Adipose tissue (tissue), 3 donors: ENCODE data around the gene PSKH1. TPM values are rescaled to one million over a fixed set of nuclear protein-coding genes. Genes with fewer than 3 reads are reported as not detected.
"Not testable (repeated sequence)": the region's sequence is repeated elsewhere in the genome, so short reads cannot be mapped to it uniquely, and the experiment has no call there.

Experiments used
- H3K27ac ChIP-seq: one replicate; pipeline ENCODE4 v1.5.1; 2013; ENCODE audit warnings: low read depth, low read length
- WGBS, 3 donors: extraction: QIAGEN DNeasy Blood & Tissue Kit; methylation state at CpG; one replicate each; pipeline ENCODE4 v1.1.7; 2013; 5-methylcytosine and 5-hydroxymethylcytosine counted together
- polyA plus RNA-seq, 3 donors: library from polyadenylated mRNA; stranded (reverse); fragments of 200-250 nt; gene quantifications; one replicate each; pipeline ENCODE4 v1.2.3, GENCODE V29; 2013
- donor health status: healthy with polysubstance abuse.
- donor health status: Bipolar disorder and iron deficiency.
- donor health status: healthy.

The PSKH1 gene
- polyA plus RNA-seq, 3 donors, result 19.2 to 26.8 (median 23.5) TPM

DNA sequence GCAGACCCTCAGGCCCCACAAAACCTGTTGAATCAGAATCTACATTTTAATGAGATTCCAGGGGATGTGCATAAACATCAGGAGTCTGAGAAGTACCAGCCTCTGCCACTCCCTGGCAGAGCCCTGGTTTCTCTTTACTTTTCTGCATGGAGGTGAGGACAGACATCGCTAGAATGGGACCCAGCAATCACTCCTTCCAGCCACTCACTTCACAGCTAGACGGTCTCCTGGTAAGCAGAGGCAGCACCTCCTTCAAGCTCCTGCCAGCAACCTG is 22.4 kb downstream of the PSKH1 start:
- not testable (repeated sequence) for H3K27ac ChIP-seq
- WGBS, 3 donors, result 77 to 90% (median 81%) methylated on average over 2 of the region's 2 CpGs

DNA sequence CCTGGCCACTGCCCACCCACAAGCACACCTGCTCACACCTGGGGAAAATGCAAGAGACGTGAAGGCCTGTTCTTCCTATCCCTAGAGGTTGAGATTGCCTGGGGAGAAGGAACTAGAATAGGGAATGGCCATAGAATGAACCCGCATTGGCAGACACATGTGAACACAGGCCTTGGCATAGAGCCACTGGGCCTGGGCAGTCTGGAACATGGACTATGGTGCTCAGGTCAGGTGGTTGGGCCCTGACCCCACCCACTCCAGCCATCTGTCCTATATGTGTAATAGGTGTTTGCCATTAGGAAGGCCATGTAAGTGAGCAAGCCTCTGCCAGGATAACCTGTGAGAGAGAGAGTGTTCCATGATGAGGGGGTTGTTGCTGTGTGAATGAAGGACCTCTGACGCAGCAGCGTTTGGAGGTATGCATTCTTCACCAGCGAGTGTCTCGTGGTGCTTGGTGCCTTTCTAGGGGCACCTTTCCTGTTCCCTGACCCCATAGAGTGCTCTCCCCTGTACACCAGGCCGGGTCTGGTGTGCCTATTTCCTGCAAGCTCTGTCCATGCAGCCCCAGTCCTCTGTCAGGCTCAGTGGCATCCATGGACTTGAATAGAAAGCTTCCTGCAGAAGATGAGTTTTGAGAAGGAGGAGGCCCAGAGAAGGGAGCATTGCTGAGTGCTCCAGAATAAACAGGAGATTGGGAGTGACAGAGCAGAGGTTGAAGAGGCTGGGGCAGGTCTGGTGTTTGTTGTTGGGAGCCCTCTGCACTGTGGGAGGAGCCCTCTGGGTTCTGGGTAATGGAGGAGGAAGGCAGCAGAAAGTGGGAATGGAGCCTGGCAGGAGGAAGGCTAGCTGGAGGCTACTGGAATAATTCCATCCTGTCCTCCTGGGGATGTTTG is 23.0 kb downstream of the PSKH1 start:
- 71 to 84% (median 82%) methylated on average over 7 of the region's 7 CpGs for WGBS, 3 donors
- no peak overlapping the region for H3K27ac ChIP-seq

DNA sequence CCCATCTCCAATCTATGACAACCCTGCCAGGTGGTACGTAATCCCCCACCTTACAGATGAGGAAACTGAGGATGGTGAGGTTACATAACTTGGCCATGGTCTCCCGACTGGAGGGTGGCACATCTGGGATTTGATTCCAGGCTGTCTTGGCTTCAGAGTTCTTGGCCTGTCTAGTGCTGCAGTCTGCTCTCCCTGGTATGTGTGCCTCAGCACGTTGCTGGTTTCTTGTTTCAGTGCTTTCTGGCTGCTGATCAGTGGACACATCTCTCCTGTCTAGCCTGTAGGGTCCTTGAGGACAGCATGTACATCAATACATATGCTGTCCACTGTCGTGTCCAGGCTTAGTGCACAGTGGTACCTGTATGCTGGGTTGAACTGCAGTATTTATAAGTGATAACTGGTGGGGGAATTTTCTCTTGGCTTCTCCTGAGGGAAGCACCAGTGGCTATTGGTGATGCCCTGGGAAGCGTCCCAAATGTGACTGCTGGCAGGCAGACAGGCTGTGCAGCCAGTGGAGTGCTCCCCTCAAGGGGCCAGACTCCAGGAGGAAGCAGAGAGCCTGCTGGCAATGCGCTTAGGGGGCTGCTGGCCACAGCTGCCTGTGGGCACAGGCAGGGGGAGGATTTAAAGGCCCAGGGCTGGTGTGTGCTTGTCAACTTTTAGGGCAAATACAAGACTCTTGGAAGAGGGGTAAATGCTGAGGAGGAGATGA is 24.2 kb downstream of the PSKH1 start:
- H3K27ac ChIP-seq, result no peak overlapping the region
- WGBS, 3 donors, result 49 to 65% (median 55%) methylated on average over 6 of the region's 6 CpGs

DNA sequence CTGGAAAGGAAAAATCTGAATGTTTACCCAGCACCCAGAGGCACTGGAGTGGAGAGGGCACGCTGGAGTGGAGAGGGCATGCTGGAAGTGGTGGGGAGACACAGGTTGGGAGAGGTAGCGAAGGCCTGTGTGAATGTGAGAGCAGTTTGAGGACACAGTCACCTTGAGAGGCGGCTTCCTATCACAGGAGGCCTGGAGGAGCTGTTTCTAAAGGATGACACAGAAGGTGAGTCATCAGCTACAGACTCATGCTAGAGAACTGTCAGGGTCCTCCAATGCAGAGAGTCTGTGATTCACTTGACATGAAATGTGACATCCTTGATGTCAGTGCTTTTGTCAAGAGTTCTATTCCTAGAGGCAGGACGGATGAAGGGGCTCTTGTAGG is 24.8 kb downstream of the PSKH1 start:
- WGBS, 3 donors, result 81 to 91% (median 86%) methylated on average over 4 of the region's 4 CpGs
- H3K27ac ChIP-seq, result no peak overlapping the region

DNA sequence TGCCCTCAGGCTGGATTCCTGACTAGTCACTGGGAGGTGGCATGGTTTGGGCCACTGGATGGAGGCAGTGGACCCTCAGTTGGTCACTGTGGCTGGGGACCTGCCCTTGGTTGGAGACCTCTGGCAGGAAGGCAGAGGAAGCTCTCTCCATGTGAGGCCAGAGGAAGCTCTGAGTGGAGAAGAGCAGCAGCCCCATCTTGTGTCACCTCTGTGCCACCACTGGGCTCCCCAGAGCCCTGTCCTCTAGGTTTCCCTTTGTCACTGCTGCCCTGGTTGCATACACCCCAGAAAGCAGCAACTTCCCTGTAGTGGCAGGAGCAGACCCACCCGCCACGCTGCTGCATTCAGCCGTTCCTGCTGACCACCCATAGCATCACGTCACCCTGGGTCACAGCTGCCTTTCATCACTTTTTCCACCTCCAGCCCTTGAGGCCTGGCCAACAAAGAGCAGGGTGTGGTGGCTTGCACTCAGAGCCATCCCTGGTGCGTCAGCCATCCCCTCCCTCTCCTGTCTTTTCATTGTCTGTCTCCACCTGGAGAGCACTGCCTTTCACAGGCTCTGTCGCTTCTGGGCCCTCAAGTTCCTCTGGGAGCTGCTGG is 26.7 kb downstream of the PSKH1 start:
- no peak overlapping the region for H3K27ac ChIP-seq
- WGBS, 3 donors, result 70 to 87% (median 73%) methylated on average over 6 of the region's 6 CpGs

DNA sequence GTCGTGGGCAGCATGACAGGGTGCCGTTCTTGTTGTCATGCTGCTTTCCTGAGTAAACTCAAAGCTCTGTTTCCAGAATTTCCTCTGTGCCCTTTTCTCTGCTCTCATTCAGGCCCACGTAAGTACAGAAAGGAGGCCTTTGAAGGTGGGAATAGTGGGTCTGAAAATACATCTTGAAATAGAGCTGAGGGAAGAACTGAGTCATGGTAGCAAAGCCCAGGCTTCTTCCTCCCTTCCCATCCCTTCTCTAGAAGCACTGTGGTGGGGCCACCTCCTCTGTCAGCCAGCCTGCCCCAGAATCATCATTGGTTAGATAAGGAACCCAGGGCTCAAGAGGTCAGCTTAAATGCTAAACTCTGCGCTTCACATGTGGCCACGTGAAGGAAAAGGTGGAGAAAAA is 29.2 kb downstream of the PSKH1 start:
- 65 to 81% (median 71%) methylated on average over 5 of the region's 5 CpGs for WGBS, 3 donors
- H3K27ac ChIP-seq, result no peak overlapping the region

DNA sequence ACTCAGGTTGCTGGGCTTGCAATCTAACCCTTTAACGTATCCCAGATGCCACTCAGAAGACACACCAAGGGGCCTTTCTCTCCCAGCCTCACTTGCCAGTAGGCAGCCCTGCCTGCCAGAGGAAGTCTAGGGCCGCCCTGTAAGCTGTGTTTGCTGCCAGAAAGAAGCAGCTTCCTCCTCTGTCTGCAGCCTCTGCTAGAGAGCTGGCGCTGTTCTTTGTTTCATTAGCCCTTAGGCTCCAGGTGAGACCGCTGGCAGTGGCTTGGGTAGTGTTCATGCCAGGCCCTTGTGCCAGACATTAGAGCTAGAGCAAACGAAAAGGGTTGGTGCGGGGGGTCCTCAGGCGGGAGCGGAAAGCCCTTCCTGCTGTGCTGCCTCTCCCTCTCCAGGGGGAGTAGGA is 29.7 kb downstream of the PSKH1 start:
- no peak overlapping the region for H3K27ac ChIP-seq
- WGBS, 3 donors, result 66 to 82% (median 79%) methylated on average over 8 of the region's 8 CpGs

DNA sequence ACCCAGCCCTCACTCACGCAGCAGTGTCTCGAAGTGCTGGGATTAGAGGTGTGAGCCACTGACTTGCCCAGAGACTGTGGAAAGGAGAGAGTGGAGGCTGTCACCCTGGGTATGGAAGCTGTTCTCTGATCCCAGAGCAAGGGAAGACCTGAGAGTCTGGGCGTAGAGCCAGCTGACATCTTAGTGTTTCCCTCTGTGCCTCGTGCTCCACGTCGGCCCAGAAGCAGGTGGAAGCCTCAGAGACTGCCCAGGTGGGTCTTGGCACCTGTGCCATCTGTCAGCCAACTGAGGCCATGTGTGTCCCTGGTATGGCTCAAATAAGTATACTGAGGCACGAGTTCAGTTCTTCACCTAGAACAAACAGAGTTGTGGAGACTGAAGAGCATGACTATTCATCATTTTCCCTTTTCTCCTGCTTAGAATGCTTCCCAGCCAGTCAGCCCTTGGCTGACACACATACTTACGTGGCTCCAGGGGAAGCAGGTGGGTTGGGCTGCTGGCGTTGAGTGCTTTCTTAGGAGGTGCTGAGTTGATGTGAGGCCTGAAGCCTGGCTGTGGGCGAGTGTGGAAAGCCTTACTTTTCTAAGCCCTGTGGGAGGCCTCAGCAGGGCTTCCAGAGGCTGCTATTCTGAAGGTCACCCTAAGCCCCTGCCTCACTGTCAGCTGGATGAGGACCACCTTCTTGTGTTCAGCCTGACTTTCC is 30.5 kb downstream of the PSKH1 start:
- WGBS, 3 donors, result 54 to 79% (median 74%) methylated on average over 10 of the region's 10 CpGs
- no peak overlapping the region for H3K27ac ChIP-seq

DNA sequence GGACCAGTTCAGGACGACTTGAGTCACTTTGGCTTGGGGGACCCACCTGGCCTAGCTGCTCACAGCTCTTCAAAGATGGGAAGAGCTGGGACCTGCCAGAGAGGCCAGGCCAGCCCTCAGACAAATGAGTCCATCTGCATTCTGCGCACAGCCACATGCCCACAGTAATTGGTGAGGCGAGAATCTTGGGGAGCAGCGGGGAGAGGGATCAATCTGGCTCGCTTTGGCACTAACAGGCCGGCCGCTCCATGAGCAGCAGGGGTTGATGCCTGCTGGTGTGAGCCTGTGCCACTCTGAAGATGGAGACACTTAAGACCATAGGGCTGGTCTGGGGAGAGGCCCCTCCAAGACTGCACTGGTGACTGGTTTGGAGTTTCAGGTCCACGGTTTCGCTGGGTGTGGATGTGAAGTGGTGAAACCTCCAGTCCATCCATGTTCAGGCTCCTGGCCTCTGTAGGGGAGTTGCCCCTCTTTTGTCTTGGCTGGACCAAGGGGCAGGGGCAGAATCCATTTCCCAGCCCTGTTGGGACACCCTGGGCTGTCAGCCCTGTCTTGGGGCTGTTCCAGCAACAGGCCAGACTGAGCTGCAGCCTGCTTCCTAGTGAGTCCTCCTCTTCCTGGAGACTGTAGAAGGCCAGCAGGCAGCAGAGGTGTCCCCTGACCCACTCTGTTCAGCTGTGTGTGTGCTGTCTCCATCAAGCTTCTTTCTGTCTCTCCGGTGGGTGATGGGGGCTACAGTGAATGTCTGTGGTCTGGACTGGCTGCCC is 31.3 kb downstream of the PSKH1 start:
- no peak overlapping the region for H3K27ac ChIP-seq
- WGBS, 3 donors, result 87 to 93% (median 89%) methylated on average over 10 of the region's 10 CpGs

DNA sequence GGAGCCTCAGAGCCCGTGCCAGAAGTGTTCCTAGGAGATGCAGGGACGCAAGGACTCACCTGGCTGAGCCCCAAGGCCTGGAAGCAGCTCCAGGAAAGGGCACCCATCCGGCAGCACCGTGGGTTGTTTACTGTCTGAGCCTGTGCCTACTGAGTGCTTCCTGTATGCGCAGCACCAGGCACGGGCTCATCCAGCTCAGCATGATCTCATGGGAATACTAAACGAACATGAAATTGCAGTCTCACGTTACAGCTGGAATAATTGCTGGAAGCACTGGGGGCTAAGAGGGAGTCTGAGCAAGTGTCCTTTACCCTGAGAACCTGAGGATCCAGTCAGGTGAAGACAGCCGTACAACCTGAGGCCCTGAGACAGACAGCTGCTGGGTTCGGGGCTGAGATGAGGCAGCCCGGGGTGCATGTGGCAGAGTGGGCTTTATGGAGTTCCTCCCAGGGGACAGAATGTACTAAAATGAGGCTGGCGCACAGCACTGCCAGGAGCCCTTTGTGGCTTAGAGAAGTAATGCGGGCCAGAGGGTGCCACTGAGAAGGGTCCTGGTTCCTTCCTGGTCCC is 33.2 kb downstream of the PSKH1 start:
- H3K27ac ChIP-seq, result no peak overlapping the region
- WGBS, 3 donors, result 26 to 56% (median 47%) methylated on average over 13 of the region's 13 CpGs

DNA sequence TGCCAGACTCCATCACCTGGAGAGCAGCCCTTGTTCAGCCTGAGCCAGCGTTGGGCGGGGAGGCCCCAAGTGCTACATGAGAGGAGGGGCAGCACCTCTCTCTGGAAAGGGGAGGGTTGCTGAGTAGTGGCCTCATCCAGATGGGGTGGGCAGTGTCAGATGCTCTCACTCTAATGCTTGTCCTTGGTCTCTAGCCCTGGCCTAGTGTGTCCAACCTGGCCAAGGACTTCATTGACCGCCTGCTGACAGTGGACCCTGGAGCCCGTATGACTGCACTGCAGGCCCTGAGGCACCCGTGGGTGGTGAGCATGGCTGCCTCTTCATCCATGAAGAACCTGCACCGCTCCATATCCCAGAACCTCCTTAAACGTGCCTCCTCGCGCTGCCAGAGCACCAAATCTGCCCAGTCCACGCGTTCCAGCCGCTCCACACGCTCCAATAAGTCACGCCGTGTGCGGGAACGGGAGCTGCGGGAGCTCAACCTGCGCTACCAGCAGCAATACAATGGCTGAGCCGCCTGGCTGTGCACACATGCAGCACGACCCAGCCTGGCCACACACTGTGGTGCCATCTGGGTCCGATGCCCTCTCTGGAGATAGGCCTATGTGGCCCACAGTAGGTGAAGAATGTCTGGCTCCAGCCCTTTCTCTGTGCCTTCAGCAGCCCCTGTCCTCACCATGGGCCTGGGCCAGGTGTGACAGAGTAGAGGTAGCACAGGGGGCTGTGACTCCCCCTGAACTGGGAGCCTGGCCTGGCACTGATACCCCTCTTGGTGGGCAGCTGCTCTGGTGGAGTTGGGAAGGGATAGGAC is 34.3 kb downstream of the PSKH1 start:
- no peak overlapping the region for H3K27ac ChIP-seq

DNA sequence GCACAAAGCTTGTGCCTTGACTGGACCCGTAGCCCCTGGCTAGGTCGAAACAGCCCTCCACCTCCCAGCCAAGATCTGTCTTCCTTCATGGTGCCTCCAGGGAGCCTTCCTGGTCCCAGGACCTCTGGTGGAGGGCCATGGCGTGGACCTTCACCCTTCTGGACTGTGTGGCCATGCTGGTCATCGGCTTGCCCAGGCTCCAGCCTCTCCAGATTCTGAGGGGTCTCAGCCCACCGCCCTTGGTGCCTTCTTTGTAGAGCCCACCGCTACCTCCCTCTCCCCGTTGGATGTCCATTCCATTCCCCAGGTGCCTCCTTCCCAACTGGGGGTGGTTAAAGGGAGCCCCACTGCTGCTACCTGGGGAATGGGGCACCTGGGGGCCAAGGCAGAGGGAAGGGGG is 35.1 kb downstream of the PSKH1 start:
- H3K27ac ChIP-seq, result no peak overlapping the region
- 67 to 84% (median 84%) methylated on average over 7 of the region's 7 CpGs for WGBS, 3 donors

More for the DNA sequence above, 34.3 kb downstream of the PSKH1 start:
- WGBS, 3 donors, result 57 to 94% (median 94%) methylated on average over 22 of the region's 22 CpGs

DNA sequence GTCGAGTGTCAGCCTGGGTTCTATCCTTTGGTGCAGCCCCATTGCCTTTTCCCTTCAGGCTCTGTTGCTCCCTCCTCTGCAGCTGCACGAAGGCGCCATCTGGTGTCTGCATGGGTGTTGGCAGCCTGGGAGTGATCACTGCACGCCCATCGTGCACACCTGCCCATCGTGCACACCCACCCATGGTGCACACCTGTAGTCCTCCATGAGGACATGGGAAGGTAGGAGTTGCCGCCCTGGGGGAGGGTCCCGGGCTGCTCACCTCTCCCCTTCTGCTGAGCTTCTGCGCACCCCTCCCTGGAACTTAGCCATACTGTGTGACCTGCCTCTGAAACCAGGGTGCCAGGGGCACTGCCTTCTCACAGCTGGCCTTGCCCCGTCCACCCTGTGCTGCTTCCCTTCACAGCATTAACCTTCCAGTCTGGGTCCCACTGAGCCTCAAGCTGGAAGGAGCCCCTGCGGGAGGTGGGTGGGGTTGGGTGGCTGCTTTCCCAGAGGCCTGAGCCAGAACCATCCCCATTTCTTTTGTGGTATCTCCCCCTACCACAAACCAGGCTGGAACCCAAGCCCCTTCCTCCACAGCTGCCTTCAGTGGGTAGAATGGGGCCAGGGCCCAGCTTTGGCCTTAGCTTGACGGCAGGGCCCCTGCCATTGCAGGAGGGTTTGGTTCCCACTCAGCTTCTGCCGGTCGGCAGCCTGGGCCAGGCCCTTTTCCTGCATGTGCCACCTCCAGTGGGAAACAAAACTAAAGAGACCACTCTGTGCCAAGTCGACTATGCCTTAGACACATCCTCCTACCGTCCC is 35.7 kb downstream of the PSKH1 start:
- H3K27ac ChIP-seq, result no peak overlapping the region
- 26 to 51% (median 51%) methylated on average over 16 of the region's 16 CpGs for WGBS, 3 donors

DNA sequence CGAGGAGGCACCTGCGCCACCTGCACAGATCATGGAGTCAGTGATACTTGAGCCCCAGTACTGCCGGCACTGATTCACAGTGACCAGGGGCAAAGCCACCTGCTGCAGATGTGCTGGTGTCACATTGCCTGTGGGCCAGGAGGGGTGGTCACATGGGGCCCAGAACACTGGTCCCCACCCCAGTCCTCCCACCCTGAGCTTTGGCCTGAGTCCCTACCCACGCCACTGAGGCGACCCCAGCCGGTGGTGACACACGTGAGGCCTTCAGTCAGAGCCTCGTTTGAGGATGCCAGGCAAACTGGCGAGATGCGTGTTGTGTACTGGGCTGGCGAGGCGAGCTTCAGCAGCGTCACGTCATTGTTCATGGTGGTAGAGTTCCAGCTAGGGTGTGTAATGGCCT is 37.1 kb downstream of the PSKH1 start:
- no peak overlapping the region for H3K27ac ChIP-seq
- WGBS, 3 donors, result 56 to 93% (median 92%) methylated on average over 14 of the region's 14 CpGs

DNA sequence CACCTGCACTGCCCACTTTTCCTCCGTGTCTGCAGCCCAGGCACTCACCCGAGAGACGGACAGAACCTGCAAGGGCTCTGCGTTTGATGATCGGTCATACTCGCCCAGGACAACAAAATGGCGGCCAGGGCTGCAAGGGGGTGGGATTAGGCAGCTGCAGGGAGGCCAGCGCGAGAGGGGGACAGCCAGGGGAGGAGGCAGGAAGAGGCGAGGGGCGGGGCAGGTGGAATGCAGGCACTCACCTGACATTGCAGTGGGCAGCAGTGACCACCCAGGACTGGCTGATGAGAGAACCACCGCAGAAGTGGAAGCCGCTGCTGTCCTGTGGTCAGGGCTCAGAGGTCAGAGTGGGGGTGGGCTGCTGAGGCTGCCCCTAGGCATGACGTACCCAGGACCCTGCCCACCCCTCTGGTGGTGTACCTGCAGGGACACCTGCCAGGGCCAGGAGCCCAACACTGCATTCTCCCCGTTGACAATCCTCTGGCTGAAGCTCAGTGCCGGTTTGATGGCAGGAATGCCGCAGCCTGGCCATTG is 37.7 kb downstream of the PSKH1 start:
- no peak overlapping the region for H3K27ac ChIP-seq
- 51 to 94% (median 94%) methylated on average over 17 of the region's 17 CpGs for WGBS, 3 donors

DNA sequence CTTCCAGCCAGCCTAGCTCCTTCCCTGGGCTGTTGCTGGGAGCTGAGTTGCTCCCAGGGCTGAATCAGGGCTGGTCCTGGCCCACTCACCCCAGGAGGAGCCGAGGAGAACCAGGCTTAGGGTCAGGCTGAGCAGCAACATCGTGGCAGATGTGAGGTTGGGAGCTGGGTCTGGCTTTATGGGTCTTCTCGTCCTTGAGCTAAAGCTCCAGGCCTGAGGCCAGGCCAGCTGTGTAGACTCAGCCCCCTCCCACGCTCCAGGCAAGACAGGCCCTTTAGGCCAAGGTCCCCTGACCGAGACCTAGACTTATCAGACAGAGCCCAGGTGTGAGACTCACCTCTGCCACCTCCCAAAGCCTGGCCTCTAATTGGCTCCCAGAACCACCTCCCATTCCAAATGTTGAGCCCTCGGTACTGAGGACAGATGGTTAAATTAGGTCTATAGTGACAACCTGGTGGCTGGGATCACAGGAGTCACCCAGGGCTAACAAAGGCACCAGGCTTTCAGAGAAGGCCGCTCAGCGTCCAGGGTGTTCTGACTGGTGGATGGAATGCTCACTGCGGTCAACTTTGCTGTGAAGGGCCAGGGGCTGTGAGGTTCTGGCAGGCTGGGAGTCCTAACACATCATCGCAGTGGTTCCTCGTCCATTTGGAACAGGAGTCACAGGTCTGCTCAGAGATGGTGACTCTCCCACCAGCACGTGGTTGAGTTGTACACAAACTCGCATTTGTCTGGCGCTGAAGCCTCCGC is 38.8 kb downstream of the PSKH1 start, which contains the start of gene CTRL:
TSS of gene CTRL (minus strand) at position 151 of the 750 bp plus-strand sequence. CDS start at position 141, 10 bp downstream.
- no peak within 1 kb of the TSS for H3K27ac ChIP-seq
- 41 to 89% (median 88%) methylated on average over 15 of the region's 15 CpGs for WGBS, 3 donors
